Upper lobe of right lung (tissue), 1 donor: Measurements from ENCODE around the gene CACHD1. TPM values are rescaled to one million over a fixed set of nuclear protein-coding genes. Genes with fewer than 3 reads are reported as not detected.

ENCODE experiments used
- ATAC-seq: fragments of 200-7000 bp; cut with Tn5 transposase; one replicate; pipeline ENCODE4 v1.9.1; 2020; ENCODE audit warnings: mild to moderate bottlenecking, moderate library complexity
- DNase-seq: peaks from one replicate; pipeline ENCODE4 v3.0.0-alpha.2; 2020
- H3K27ac ChIP-seq: fragments of 200-600 bp; one replicate; pipeline ENCODE4 v1.8.0; 2022
- H3K27me3 ChIP-seq: fragments of 200-600 bp; one replicate; pipeline ENCODE4 v1.8.0; 2022; ENCODE audit warnings: mild to moderate bottlenecking
- H3K36me3 ChIP-seq: fragments of 200-600 bp; one replicate; pipeline ENCODE4 v1.8.0; 2022
- H3K4me1 ChIP-seq: fragments of 200-600 bp; one replicate; pipeline ENCODE4 v1.8.0; 2022
- H3K4me3 ChIP-seq: fragments of 200-600 bp; one replicate; pipeline ENCODE4 v1.8.0; 2022; ENCODE audit warnings: mild to moderate bottlenecking
- H3K9me3 ChIP-seq: fragments of 200-600 bp; one replicate; pipeline ENCODE4 v1.8.0; 2022
- intact Hi-C: fragments of 100-400 bp; cut with DNase I; formaldehyde crosslinking; loops from one replicate; pipeline ENCODE4 v1.11.0; 2022
- total RNA-seq: library from RNA; stranded (reverse); fragmentation: NEBNext Ultra II Directional; extraction: Animal tissue kit (Norgen Biotek cat#: 25700); gene quantifications from one replicate; pipeline ENCODE4 v1.2.1, GENCODE V29; 2021
- TF ChIP-seq, protein P1 (sequence below): fragments of 200-600 bp; IDR thresholded peaks from one replicate; pipeline ENCODE4 v1.8.0; 2022; ENCODE audit warnings: antibody characterized with exemption
- donor health status: DM: no; HTN: yes; CAD: no; lungs with severe emphysema.

CACHD1 gene
- total RNA-seq, 1 donor from 2014 or later = 31.8 TPM

DNA sequence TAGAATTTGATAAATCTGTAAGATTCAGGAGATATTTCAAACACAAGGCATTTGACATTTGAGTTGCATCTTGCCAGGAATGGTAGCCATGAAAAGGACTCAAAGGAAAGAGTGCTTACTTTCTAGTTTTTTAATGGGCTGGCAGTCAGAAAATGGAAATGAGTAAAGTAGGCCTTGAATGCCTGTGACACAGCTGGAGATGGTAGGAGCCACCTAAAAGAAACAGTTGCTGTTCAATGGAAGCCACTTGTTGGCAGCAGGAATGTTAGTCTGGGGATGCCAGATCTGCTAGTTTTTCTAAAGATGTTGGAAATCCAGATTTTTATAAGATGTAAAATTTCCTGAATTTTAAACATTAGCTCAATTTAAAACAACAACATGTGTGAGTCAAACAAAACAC lies 43.6 kb downstream of the CACHD1 start:
- Histone ChIP-seq H3K4me1 (peaks cover 42% of the 10 kb centered on the region), H3K36me3 (no peaks in the 10 kb centered on the region), H3K27ac (peak overlapping the region; percentile 43), H3K4me3 (no peak overlapping the region), H3K9me3 (no peaks in the 10 kb centered on the region), H3K27me3 (no peaks in the 10 kb centered on the region)
- DNase-seq (no peak), ATAC-seq (no peak)
- TF ChIP-seq, protein P1, sequence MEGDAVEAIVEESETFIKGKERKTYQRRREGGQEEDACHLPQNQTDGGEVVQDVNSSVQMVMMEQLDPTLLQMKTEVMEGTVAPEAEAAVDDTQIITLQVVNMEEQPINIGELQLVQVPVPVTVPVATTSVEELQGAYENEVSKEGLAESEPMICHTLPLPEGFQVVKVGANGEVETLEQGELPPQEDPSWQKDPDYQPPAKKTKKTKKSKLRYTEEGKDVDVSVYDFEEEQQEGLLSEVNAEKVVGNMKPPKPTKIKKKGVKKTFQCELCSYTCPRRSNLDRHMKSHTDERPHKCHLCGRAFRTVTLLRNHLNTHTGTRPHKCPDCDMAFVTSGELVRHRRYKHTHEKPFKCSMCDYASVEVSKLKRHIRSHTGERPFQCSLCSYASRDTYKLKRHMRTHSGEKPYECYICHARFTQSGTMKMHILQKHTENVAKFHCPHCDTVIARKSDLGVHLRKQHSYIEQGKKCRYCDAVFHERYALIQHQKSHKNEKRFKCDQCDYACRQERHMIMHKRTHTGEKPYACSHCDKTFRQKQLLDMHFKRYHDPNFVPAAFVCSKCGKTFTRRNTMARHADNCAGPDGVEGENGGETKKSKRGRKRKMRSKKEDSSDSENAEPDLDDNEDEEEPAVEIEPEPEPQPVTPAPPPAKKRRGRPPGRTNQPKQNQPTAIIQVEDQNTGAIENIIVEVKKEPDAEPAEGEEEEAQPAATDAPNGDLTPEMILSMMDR = no peak
- intact Hi-C loops = no loop called here

DNA sequence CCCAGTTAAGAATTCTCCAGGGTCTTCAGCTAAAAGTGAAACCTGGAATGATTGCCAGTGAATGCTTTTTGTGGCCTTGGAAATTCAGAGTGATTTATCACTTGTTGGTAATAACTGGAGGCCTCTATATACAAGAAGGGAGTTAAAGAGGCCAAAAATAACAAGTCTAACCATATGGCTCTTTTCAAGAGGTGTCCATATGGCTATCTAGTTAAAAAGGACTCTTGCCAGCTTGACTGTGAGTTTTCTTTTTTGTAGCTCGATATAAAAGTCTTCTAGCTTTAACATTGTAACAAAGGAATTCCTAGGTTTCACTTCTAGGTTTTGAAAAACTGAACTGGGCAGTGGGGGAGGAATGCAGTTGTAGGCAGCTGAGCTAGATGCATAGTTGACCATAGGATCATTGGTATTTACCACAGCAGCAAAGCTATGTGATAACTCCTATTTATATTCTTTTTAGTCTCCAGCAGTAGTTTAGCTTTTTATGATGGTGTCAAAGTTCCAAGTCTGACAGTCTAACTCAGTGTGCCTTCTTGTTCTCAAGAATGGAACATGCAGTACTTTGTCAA lies 44.4 kb downstream of the CACHD1 start:
- TF ChIP-seq, protein P1 = no peak
- intact Hi-C loops = no loop called here
- Histone ChIP-seq H3K4me1 (peaks cover 49% of the 10 kb centered on the region), H3K27me3 (no peaks in the 10 kb centered on the region), H3K9me3 (no peaks in the 10 kb centered on the region), H3K27ac (peak overlapping the region; percentile 43), H3K36me3 (no peaks in the 10 kb centered on the region), H3K4me3 (no peak overlapping the region)
- ATAC-seq = no peak
- no peak for DNase-seq

- TF ChIP-seq, protein P1 = no peak
- Histone ChIP-seq H3K27ac (no peak overlapping the region), H3K27me3 (no peaks in the 10 kb centered on the region), H3K4me1 (peaks cover 61% of the 10 kb centered on the region), H3K36me3 (no peaks in the 10 kb centered on the region), H3K9me3 (no peaks in the 10 kb centered on the region), H3K4me3 (no peak overlapping the region)
- peak; percentile 72 for ATAC-seq
- intact Hi-C loops = no loop called here
- no peak for DNase-seq
Observed at GRCh38 chr1:64515427-64515826, 45.5 kb downstream of the CACHD1 start.

DNA sequence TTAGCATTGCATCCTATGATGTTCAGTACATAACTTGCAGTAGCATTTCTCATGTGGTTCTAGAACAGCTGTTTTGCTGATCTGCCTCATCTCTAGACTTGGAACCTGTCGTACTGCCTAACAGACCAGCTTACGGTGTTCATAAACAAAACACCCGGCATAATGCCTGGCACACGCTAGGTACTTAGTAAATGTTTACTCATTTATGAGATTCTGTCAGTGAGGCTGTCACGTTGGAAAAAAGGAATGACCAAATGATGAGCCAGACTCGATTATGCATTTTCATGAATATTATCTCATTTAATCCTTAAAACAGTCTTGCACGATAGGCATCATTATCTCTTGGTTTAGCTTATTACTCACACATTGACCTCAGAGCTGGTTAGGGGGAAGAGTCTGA lies 46.4 kb downstream of the CACHD1 start:
- Histone ChIP-seq H3K4me3 (no peak overlapping the region), H3K9me3 (no peaks in the 10 kb centered on the region), H3K27me3 (no peaks in the 10 kb centered on the region), H3K27ac (no peak overlapping the region), H3K4me1 (peaks cover 58% of the 10 kb centered on the region), H3K36me3 (no peaks in the 10 kb centered on the region)
- intact Hi-C loops = no loop called here
- TF ChIP-seq, protein P1 = no peak
- no peak for DNase-seq
- ATAC-seq = no peak

- H3K36me3 ChIP-seq = no peaks in the 10 kb centered on the region
- H3K4me1 ChIP-seq = peaks cover 56% of the 10 kb centered on the region
- no peaks in the 10 kb centered on the region for H3K27me3 ChIP-seq
- TF ChIP-seq, protein P1 = no peak
- ATAC-seq (no peak), DNase-seq (no peak)
- no peak overlapping the region for H3K27ac ChIP-seq
- intact Hi-C loops = no loop called here
- H3K9me3 ChIP-seq = no peaks in the 10 kb centered on the region
- no peak overlapping the region for H3K4me3 ChIP-seq
Observed at GRCh38 chr1:64516803-64517568, 47.1 kb downstream of the CACHD1 start.
